ENCODE data around the gene CENPF.

CENPF gene

GRCh38 chr1:214677945-214678344 lies 75.0 kb downstream of the CENPF start:
- no peak for DNase-seq (ENCODE audit: low read depth, low spot score)
- no peak overlapping the region for H3K4me3 ChIP-seq (ENCODE audit: low read length)

- DNase-seq (ENCODE audit: low read depth, low spot score): no peak
- H3K4me3 ChIP-seq (ENCODE audit: low read length): no peak overlapping the region
These were observed 75.4 kb downstream of the CENPF start for GRCh38 chr1:214678386-214678785.

GRCh38 chr1:214683621-214684020 lies 80.6 kb downstream of the CENPF start:
- H3K4me3 ChIP-seq (ENCODE audit: low read length): no peak overlapping the region
- no peak for DNase-seq (ENCODE audit: low read depth, low spot score)

GRCh38 chr1:214685906-214686305 lies 82.9 kb downstream of the CENPF start:
- H3K4me3 ChIP-seq (ENCODE audit: low read length): no peak overlapping the region
- DNase-seq (ENCODE audit: low read depth, low spot score): no peak

- H3K4me3 ChIP-seq (ENCODE audit: low read length): no peak overlapping the region
- no peak for DNase-seq (ENCODE audit: low read depth, low spot score)
These were observed 83.5 kb downstream of the CENPF start for GRCh38 chr1:214686497-214686896.

GRCh38 chr1:214688891-214689290 lies 85.9 kb downstream of the CENPF start:
- no peak for DNase-seq (ENCODE audit: low read depth, low spot score)

GRCh38 chr1:214694769-214695168 lies 91.8 kb downstream of the CENPF start:
- DNase-seq (ENCODE audit: low read depth, low spot score): no peak
- no peak overlapping the region for H3K4me3 ChIP-seq (ENCODE audit: low read length)

More at GRCh38 chr1:214688891-214689290, 85.9 kb downstream of the CENPF start:
- no peak overlapping the region for H3K4me3 ChIP-seq (ENCODE audit: low read length)

- H3K4me3 ChIP-seq (ENCODE audit: low read length): no peak overlapping the region
- DNase-seq (ENCODE audit: low read depth, low spot score): no peak
These were observed 95.6 kb downstream of the CENPF start for GRCh38 chr1:214698559-214698958.

GRCh38 chr1:214700437-214700836 lies 97.4 kb downstream of the CENPF start:
- DNase-seq (ENCODE audit: low read depth, low spot score): no peak
- H3K4me3 ChIP-seq (ENCODE audit: low read length): no peak overlapping the region

- no peak for DNase-seq (ENCODE audit: low read depth, low spot score)
- no peak overlapping the region for H3K4me3 ChIP-seq (ENCODE audit: low read length)
These were observed 99.6 kb downstream of the CENPF start for GRCh38 chr1:214702556-214702955.

- no peak overlapping the region for H3K4me3 ChIP-seq (ENCODE audit: low read length)
- no peak for DNase-seq (ENCODE audit: low read depth, low spot score)
These were observed 104.5 kb downstream of the CENPF start for GRCh38 chr1:214707306-214708087.

GRCh38 chr1:214708321-214708955 lies 105.4 kb downstream of the CENPF start:
- DNase-seq (ENCODE audit: low read depth, low spot score): no peak
- no peak overlapping the region for H3K4me3 ChIP-seq (ENCODE audit: low read length)

GRCh38 chr1:214709241-214709640 lies 106.2 kb downstream of the CENPF start:
- H3K4me3 ChIP-seq (ENCODE audit: low read length): no peak overlapping the region
- no peak for DNase-seq (ENCODE audit: low read depth, low spot score)

GRCh38 chr1:214712737-214713136 lies 109.7 kb downstream of the CENPF start:
- no peak overlapping the region for H3K4me3 ChIP-seq (ENCODE audit: low read length)
- DNase-seq (ENCODE audit: low read depth, low spot score): no peak
